NCI-H345 treated with DMSO at 0.1 percent for 48 hours (cell line): Measurements from ENCODE around the gene ZNF436.
A peak's percentile ranks its signal among the peaks of the same experiment; 100 is the strongest.

Experiments used
- DNase-seq: peaks from one replicate; lab custom pipeline; 2025; ENCODE audit not compliant: unreplicated experiment; lab: John Stamatoyannopoulos, UW

The ZNF436 gene

DNA sequence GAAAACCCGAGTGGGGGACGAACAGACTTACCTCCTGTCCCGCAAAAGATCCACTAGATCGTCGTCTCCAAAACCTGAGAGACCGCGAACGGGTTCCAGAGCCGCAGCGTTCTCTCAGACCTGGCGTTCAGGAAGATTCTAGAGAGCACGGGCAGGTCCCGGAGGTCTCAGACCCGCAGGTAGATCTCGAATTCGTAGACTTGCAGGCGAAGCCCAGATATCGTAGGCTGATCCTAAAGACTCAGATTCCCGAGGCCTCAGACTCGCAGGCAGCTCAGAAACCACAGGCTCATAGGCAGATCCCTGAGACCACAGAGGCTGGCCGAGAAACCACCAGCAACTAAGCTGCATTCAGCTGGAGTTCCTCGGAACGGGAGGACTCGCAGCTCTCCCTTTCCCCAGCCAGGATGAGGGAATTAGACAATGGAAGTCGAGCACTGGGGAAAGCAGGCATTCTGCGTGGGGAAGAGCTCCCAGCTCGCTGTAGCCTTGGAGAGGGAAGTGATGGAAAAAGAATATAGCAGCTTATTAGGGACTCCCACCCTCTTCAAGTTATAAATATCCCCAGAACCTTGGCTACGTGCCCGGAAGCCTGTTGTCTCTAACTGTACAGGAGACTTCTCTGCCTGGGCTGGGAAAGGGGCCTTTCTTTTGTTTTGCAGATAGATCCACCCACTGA is at the start of gene ZNF436:
Gene ZNF436, minus strand, starts transcription at position 502 of the 679 bp plus-strand sequence. CDS start 1,831 bp downstream, outside the sequence.
- peak; percentile 89 for DNase-seq

DNA sequence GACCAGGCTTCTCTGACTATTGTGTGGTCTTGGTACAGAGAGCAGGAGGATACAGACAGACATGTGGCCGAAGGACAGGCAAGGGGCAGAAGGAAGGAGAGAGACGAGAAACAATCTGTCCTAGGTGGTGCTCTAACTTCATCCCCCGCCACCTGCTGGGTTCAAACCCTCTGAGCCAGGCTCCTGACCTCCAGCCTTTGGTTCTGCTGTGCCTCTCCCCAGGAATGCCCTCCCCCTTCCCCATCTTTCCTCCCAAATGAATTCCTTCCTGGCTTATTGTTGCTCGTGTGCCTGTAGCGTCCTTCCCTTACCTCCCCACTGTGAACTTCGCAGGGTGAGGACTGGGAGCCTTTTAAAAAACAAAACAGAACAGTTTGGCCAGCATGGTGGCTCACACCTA is 49.5 kb upstream of the ZNF436 start:
- DNase-seq = no peak

DNA sequence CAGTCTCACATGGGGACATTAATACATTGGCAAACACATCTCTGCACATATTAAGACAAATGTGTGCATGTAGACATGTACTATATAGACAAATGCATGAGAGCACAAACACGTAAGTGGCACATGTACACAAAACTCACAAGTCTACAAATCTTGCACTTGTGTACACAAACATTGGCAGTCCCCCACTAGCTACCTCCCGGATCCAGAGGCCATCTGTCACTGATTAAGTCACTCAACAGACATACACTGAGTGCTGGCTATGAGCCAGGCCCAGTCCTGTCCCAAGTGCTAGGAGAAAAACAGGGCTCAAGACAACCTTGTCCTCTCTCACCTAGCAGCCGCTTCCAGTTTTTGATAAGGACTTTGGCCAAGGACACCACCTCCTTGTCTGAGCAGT is 47.9 kb upstream of the ZNF436 start:
- no peak for DNase-seq

DNA sequence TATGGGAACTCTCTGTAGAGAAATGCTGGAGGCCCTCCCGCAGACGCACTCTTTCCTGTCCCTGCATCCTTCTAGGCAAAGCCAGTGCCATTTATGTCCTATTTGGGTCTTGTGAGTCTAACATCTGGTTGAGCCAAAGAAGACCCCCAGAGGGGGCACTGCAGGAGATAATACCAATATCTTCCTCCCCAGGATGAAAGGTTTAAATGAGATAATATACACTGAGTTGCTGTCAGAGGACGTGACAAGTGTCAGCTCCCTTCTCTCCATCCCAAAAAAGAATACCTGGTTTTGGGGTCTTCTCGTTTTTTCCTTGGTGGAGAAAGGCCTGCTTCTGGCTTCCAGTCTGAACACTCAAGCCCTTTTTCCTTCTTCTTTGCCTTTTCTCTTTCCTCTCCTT is 47.3 kb upstream of the ZNF436 start:
- no peak for DNase-seq

DNA sequence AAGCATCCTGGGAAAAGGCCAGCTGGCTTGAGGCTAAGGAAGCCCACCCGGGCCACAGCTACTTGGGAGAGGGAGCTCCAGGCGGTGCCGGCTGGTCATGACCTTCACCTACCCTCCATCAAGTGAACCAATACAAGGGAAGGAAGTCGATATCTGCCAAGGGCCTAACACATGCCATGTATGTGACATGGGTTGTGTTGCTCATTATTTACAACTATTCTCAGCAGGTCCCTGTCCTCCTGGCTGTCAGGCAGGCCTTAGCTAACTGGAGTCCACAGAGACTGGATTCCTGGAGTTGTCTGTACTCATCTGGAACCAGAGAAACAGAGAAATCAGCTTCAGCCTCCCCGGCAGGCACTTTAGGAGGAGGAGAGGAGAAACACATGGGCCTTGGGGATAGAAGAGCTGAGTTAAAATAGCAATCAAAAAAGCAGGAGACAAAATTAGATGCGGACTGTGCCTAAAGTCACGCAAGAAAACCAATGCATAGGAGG is 39.2 kb upstream of the ZNF436 start:
- no peak for DNase-seq

DNA sequence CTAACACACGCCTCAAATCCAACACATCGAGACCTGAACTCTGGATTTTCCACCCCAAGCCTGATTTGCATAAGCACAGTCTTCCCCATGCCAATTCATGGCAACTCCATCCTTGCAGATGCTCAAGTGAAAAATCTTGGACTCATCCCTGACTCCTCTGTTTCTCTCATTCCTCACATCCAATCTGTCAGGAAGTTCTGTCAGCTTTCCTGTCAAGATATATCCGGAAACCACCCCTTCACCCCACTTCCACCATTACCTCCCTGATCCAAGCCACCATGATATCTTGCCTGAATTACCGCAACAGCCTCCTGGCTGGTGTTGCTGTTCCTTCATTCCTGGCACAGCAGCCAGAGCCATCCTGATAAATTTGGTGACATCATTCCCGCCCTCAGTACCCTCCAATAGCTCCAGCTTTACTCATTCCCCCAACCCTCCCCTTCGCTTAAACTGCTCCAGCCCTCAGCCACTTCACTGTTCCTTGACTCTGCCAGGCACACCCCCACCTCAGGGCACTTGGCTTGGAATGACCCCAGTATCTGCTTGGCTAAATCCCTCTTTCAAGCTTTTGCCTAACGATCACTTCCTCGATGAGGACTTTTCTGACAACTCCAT is 37.5 kb upstream of the ZNF436 start:
- no peak for DNase-seq

DNA sequence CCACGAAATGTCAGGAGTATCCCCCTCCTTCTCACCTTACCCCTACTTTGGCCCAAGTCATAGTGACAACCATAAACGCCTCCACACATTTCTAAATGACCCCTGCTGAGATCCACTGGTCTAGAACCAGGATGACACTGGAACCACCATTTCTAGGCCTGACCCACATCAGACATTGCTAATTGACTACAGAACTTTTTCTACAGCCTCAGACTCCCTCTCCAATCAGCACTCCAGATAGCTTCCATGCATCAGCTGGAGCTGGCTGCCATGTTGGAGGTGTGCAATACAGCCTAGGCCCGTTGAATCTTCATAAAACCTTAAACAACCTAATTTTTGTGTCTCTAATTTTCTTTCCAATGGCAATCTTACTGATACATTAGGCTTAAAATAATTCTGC is 36.3 kb upstream of the ZNF436 start:
- DNase-seq = no peak

DNA sequence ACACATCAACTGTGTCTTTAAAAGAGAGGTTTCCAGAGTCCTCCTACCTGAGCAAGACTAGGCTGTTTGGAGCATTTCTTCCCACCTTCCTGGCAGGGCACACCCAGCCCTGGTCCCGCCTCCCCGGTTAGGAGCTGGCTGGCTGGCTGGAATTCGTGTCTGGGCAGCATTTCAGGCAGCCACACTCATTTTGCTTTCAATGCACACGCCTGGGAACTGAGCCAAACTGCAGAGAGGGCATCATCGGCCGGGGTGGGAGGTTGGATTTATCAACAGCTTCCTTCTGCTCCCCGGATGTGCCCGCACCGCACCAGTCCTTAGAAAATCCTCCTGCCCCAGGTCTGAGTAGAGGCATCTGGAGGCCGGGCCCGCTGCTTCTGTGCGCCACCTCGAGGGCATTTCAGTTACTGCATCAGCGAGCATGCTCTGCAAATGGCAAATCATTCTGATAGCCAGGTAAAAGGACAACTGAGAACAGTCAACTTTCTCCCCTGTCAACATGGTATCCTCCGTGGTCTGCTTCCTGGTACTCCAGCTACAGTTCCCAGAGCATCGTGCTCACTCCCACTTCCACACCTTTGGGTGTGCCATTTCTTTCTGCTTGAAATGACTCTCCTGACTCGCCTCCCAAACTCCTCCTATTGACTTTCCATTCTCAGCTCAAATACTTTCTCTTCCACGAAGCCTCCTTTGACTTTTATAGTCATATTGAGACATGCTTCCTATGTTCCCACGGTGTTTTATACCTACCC is 34.3 kb upstream of the ZNF436 start:
- peak; percentile 95 for DNase-seq

DNA sequence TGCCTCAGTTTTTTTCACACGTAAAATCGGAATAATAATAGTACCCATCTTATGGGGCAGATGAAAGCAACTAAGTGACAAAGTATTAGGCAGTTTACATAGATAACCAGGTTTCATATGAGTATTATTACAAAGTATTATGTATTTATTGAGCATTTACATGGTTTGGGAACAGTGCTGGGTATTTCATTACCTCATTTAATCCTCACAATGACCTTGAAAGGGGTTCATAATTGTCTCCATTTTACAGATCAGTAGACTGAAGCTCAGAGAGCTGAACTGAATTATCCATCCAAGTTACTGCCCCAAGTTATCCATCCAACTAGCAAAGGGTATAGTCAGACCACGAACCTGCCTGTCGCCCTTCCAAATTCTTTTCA is 33.7 kb upstream of the ZNF436 start:
- DNase-seq = no peak

DNA sequence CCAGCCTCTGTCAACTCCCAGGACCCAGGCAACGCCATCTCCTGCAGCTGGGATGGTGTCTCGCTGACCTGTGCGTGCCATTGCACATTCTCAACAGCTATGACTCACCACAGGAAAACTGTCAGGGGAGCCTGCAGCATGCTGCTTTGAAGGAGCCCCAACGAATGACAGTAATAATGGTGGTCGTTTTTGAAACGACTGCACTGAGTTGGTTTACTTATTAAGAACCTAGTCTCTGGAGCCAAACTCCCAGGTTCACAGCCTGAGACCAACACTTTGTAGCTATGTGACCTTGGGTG is 33.4 kb upstream of the ZNF436 start:
- DNase-seq = no peak

DNA sequence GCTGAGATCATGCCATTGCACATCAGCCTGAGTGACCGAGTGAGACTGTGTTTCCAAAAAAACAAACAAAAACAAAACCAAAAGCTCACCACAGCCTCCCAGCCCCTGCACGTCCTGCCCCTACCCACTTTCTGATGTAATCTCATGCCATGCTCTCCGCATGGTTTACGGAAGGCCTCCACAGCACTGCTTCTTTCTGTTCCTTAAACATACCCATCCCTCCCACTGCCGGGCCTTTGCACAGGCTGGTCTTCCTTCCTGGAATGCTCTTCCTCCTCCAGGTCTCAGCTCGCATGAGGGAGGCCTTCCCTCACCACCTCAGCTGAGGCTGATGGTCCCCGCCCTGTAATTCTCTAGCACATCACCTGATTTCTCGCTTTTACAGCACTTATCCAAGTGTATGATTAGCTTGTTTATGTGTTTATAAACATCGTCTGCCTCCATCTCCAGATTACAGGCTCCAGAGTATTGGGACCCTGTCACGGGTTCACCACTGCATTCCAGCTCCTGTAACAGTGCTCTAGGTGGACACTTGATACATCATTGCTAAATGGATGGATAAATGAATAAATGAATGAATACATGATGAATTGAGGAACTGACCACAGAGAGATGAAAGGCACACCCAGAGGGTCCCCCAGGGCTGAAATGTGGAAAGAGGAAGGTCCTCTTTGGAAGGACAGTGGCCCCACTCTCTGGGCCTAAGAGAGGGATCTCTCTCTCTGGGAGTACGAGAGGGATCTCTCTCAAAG is 32.8 kb upstream of the ZNF436 start:
- no peak for DNase-seq

DNA sequence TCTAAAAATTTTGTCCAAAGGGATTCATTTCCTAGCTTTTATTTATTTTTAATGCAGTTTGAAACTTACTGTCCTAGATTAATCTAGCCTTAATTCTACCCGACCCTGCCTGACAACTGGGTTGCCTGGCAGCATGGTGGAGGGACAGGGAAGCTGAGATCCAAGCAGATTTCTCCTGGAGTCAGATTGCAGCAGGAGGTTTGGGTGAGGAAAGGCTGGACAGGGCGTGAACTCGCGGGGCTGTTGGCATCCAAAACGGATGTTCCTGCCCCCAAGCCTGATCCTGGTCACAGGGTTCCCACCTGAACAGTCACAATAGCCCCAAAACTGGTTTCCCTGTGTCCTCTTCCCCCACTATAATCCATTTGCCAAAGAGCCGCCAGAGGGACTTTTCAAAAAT is 31.7 kb upstream of the ZNF436 start:
- DNase-seq = no peak

DNA sequence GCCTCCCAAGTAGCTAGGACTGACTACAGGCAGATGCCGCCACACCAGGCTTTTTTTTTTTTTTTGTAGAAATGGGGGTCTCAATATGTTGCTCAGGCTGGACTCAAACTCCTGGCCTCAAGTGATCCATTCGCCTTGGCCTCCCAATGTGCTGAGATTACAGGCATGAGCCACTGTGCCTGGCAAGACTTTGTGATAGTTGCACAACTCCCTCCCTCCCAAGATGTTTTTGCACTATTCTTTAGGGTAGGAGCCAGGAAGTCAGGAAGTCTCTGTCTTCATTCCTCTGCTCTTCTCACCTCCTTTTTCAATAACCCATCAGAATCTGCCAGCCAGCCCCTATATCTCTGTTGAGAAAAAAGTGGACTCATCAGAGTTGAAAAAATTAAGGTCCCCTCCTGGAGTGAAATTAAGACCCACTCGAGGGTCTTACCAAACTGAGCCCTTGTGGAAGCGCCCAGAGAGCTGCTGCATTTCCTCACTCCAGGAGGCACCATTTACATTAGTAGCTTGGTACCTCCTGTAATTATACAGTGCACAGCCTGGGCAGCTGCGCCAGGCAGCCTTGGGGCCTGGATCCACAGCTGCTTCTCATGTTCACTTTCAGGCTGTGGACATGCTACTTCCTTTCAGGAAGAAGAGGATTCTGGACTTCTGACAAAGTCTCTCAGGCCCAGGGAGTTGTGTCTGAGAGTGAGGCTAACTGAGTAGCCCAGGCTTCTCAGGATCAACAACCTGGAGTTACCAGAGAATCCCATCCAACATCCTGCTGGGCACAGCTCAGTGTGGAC is 30.9 kb upstream of the ZNF436 start:
- no peak for DNase-seq

DNA sequence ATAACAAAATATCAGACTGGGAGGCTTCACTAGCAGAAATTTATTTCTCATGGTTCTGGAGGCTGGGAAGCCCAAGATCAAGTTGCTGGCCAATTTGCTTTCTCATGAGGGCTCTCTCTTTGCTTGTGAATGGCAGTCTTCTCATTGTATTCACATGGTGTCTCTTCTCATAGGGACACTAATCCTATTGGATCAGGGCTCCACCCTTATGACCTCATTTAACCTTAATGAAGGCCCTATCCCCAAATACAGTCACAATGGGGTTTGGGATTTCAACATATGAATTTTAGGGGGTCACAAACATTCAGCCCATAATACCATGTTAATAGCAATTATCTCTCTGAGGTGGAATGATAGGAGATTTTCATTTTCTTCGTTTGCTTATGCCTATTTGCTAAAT is 29.6 kb upstream of the ZNF436 start:
- no peak for DNase-seq

DNA sequence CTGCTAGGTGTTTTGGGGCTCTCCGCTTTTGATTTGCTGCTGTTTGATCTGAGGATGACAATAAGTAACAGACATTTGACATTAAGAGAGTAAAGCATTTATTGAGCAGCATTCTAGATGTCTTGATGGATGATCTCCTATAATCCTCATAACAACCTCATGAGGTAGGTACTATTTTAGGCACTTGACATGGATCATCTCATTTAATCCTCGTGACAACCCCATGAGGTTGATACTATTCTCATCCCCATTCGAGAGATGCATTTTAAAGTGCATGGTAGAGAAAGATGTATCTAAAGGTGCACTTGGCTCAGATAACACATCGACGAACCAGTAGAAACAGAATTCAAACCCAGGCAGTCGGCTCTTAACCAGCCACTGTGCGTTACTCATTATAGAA is 28.3 kb upstream of the ZNF436 start:
- DNase-seq = no peak

DNA sequence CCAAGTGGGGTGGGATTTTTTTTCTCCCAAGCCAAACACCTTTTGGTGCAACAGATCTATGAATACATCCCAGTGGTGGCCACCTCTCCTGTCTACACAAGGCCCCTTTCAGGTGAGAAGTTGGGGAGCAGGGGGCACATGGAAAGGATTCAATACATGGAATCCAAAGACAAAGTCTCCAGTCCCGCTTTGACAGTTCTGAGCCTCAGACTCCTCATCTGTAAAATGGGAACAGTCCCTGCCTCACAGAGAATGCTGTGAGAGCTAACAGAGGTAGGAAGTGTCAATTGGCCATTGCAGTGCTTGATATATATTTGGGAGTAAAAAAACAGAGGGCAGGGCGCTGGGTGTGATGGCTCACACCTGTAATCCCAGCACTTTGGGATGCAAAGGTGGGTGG is 26.7 kb upstream of the ZNF436 start:
- DNase-seq = no peak

DNA sequence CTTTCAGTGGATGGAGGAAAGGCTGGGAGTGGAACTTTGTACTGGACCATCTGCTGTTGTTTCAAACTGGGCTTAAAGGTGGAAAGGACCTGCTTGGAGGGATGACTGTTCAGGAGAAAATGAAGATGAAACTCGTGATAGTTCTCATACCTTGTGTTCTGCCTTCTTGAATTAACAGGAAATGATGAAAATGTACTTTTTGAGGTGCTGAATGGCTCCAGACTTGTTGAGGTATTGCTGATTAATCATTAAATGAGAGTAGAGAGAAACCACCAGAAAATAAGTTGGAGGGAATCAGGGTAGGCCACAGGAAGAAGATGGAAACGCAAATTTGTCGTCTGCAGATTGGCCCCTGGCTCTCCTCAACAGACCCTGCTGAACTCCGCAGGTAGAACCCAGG is 26.2 kb upstream of the ZNF436 start:
- no peak for DNase-seq

DNA sequence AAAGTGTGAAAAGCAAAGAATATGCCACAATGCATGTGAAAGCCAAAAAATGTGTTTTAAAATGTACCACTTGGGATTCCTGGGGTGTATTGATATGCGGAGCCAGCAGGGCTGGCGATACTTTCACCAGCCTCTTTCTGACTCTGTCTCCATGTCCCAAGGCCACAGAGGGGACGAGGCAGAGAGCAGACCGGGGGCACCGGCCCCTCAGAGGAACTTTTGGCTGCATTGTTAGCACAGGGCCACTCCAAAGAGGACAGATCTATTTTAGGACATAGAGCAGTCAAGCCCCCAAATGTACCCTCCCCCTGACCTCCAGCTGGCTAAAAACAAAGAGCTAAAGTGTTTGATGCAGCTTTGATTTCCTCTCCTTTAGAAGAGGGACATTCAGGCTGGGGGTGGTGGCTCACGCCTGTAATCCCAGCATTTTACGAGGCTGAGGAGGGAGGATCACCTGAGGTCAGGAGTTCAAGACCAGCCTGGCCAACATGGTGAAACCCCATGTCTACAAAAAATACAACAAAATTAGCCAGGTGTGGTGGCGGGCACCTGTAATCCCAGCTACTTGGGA is 25.6 kb upstream of the ZNF436 start:
- DNase-seq = no peak

DNA sequence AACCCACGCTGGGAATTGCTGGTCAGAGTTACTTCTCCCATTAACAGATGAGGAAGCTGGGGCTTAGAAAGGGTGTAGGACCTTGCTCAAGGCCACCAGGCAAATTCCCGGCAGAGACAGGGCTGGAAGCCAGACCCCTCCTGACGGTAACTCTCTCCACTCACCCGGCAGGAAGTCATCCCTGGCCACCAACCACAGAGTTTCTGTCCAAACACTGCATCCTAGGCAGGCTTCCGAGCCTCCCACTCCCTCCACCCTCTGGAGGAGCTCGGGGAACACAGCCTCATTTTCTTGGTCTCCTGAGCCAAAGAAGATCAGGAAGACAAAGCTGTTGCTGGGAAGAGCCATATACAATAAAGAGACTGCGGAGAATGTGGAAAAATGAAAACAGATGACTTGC is 25.0 kb upstream of the ZNF436 start:
- DNase-seq = no peak

DNA sequence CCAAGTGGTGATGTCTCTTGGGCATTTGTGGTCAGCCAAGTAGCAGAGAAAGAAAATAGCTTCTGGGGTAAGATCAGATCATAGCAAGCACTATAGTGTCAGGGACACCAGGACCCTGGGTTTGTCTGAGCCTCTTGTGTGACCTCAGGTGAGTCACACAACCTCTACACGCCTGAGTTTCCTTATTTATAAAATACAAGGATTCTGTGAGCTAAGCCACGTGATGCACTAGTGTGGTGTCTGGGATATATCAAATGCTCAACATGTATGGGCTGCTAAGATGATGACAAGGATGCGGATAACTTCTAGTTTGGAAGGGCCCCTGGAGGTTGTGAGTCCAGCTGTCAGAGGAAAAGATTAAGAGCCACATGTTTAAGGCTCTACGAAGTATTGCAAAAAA is 24.5 kb upstream of the ZNF436 start:
- no peak for DNase-seq

DNA sequence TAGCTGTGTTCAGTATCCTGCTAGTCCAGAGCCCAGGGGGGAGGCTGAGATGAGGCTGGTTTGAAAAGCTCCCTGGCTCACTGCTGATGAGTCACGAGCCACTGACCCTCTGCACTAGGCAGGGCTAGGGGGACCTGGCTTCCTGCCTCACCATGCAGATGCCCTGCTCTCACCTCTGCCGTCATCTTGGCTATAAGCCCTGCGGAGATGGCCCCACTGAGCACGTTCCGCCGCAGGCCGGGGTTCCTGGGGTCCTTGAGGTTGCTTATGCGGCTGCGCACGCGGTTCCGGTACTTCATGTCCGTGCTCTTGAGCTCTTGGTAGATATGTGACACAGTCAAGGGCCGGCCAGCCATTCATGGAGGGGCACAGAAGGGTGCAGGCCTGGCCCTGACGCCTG is 24.1 kb upstream of the ZNF436 start:
- DNase-seq = no peak
